Measurements from ENCODE around the gene SEMA6D.
A peak's percentile ranks its signal among the peaks of the same experiment; 100 is the strongest.

SEMA6D gene

DNA sequence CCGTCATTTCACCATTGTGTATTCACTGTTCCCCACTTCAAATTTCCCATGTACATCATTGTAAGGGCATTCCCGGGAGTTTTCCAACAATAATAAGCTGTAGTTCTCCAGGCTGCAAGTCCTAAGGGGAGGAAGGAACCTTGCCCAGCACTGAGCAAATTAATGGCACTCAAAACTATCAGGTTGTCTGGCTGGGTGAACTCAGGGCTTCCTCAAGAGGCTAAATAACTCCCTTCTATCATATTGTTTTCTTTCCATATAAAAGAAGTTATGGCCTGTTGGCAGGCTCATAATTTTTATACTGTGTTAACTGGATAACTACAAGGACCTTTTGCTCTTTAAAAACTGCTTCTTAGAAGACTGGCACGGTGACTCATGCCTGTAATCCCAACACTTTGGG is 71.4 kb downstream of the SEMA6D start:
- DNase-seq (ENCODE audit: low spot score) = no peak

- DNase-seq (ENCODE audit: low spot score) = no peak
These were observed 73.9 kb downstream of the SEMA6D start for GRCh38 chr15:47791161-47791560.

GRCh38 chr15:47792231-47792630 is 74.9 kb downstream of the SEMA6D start:
- DNase-seq (ENCODE audit: low spot score) = no peak

GRCh38 chr15:47794252-47794914 is 77.1 kb downstream of the SEMA6D start:
- DNase-seq (ENCODE audit: low spot score) = no peak

GRCh38 chr15:47795864-47796263 is 78.6 kb downstream of the SEMA6D start:
- DNase-seq (ENCODE audit: low spot score) = no peak

DNA sequence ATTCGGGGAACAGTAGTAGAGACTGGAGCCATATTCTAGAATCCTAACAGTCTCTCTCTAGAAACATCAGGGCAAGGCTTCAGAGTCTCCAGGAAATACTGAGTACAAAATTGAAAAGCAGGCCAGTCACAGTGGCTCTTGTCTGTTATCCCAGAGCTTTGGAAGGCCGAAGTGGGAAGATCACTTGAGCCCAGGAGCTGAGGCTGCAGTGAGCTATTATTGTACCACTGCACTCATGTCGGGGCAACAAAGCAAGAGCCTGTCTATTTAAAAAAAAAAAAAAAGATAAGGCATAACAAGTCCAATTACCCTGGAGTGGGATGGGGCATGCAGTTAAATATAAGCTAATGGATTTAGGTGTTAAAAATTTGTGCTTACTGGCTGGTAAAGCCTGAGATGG is 79.0 kb downstream of the SEMA6D start:
- no peak for DNase-seq (ENCODE audit: low spot score)

DNA sequence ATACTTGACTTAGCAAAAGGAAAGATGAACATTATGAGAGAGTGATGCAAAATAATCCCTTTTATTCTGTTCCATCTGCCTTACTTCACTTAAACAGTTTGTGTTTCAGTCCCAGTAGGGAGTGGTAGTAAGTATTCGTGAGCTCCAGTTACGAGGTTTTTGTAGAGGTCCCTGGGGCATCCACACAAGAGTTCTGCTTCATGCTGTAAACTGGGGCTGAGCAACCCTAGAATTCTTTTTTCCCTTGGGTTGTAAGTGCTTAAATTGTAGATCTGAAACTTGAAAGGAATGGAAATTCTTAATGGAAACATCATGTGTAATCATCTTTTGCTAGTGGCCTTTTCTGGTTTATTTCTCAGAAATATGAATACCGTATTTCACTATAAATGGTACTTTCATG is 79.5 kb downstream of the SEMA6D start:
- DNase-seq (ENCODE audit: low spot score) = no peak

DNA sequence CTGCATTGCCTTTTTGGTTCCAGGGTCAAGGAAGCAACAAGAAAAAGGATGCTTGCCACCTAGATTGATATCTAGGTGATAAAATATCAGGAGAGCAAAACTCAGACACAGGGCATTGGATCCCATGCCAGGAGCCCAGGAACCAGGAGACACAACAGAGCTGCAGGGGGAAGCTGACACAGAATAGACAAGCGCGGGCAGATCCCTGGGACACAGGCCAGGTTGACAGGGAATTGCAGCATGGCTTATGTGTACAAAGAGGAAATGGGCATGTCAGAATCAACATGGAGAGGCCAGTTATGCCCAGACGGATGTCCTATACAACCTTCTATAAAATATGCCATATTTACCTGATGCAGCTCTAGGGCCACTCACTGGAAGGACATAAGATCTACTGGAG is 84.2 kb downstream of the SEMA6D start:
- DNase-seq (ENCODE audit: low spot score) = no peak

DNA sequence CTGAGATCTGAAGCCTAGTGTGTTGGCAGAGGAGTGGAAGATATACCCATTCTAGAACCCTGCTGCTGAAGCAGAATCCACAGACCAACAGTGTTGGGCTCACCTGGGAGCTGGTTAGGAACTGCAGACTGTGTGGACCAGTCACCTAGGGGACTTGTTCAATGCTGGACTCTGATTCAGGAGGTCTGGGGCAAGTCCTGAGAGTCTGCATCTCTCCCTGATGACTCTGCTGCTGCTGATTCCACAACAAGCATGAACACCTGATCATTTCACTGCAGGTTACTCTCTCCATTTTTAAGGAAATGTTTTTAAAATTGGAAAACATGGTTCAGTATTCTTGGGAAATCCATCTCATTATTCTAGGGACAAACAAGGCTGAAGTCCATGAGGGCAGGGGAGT is 84.9 kb downstream of the SEMA6D start:
- DNase-seq (ENCODE audit: low spot score) = no peak

DNA sequence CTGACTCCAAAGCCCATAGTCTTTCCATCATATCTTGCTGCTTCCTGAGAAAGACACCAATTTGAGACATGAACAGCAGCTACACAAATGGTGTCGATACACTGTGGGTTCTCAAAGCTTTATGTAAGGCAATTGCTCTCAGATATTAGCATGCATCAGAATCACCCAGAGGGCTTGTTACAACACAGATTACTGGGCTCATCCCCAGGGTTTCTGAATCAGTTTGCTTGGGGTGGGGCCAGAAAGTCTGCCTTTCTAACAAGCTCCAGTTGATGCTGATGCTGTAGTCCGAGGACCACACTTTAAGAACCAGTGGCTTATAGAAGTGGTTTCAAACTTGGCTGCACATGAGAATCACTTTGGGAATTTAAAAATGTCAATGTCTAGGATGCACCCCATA is 86.5 kb downstream of the SEMA6D start:
- DNase-seq (ENCODE audit: low spot score) = no peak

GRCh38 chr15:47804733-47805132 is 87.4 kb downstream of the SEMA6D start:
- DNase-seq (ENCODE audit: low spot score) = no peak

DNA sequence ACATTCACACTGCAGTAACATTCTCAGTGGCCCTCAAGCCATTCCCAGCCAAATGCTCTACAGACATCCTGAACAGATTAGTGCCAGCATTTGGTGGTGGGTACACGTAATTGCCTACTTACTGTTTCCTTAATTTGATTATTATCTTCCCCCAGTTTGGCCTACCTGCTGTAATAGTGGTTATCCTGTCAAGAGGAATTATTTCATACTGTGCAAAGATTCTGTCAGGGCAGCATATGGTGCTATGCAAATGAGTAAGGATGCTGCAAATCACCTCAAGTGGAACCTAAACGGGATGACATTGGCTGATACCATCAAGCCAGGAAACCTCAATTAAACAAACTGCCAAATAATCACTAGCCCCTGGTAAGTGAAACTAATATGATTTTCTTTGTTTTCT is 88.7 kb downstream of the SEMA6D start:
- DNase-seq (ENCODE audit: low spot score) = no peak

GRCh38 chr15:47811172-47811571 is 93.9 kb downstream of the SEMA6D start:
- no peak for DNase-seq (ENCODE audit: low spot score)

GRCh38 chr15:47812470-47812999 is 95.2 kb downstream of the SEMA6D start:
- peak; percentile 2 for DNase-seq (ENCODE audit: low spot score)

- DNase-seq (ENCODE audit: low spot score) = no peak
These were observed 96.6 kb downstream of the SEMA6D start for GRCh38 chr15:47813748-47814384.

DNA sequence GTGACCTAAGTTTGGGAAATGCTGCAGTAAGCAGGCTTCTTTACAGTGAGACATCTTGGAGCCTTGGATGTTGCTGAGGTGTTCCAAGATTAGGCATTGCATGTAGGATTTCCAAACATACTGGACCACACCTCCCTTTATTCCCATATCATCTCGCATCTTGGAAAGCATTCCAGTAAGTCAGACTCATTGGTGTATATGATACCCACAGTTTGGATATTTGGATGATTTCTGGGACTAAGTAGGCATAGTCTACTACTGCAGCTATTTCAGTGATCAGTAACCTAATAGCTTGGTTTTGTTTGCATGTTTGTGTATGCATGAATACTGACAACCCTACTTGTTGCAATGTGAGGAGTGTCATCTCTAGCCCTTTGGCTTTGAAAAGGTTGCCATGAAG is 97.3 kb downstream of the SEMA6D start:
- no peak for DNase-seq (ENCODE audit: low spot score)

DNA sequence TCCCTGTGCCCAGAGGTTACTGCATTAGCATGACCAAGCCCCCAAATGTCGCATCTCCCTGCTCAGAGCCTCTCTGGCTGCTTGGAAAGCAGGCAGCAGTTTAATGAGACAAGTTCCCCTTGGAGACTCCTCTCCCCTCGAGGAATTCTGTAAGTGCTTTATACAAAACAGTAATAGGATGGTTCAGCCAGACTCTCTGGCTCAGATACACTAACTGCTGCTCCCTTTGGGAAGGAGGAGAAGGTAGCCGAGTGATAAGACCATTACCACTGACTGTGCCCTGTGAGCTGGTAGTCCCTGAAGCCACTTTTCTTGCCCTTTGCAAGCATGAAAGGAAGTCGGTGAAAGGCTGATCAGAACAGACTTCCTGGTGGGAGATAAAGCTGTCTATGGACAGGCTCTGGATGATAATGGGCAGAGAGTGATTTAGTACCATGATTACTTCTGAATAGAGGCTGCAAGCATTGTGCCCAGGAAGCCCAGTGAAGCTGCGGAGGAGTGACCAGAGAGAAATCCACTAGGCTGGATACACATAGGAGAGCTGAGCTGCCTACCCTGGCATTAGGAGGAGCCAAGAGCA is 100.8 kb downstream of the SEMA6D start:
- DNase-seq (ENCODE audit: low spot score) = no peak

- no peak for DNase-seq (ENCODE audit: low spot score)
These were observed 101.9 kb downstream of the SEMA6D start for GRCh38 chr15:47819158-47819557.

DNA sequence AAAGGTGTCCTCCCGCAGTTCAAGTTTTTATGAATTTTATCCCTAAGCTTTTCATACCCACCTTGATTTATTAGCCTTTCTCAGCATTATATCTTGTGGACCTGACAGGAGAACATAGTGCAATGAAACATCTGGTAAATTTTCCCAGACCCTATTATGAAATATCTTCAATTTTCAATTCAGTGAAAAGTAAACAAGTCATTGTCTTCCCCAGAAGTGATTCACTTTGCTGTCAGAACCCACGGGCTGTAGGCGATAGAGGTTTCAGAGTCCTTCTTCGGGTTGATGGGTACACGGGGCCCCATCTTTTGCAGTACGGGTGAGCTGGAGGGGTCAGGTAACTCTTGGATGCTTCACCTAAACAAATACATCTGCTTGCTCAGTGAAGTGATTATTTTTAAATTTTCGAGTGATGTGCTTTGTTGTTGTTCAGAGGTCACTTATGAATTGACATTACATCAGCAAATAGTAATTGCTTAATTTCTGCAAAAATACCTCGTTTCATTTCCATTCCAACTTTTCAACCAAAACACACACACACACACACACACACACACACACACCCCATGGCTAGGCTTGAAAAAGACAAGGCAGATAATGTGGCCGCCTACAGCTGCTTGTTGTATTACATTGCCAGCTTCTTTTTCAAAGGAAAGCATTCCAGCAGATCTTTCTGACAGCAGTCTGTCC is 102.9 kb downstream of the SEMA6D start:
- no peak for DNase-seq (ENCODE audit: low spot score)

DNA sequence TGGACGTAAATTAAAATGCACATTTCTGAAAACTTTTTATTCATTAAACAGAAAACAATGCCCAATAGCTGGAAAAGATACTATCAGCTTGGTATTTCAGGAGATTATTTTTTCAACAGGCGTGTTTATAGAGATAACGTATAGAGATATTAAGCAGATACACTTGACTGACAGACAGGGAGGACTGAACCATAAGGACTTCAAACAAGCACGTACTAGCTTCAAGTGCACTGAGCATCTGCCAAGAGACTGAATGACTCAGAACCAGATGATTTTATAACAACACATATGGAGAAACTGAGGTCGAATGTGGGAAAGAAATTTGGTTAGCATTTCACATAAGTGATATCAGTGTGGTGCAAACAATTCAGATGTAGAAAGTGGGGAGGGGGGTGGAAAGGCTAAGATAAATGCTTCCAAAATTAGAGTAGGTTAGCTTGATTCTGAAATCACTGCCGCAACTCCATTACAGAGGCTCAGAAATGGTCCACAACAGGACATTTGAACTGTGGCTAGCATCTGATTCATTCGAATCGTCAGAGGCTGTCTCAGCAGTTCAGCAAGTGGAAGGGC is 103.5 kb downstream of the SEMA6D start:
- no peak for DNase-seq (ENCODE audit: low spot score)

DNA sequence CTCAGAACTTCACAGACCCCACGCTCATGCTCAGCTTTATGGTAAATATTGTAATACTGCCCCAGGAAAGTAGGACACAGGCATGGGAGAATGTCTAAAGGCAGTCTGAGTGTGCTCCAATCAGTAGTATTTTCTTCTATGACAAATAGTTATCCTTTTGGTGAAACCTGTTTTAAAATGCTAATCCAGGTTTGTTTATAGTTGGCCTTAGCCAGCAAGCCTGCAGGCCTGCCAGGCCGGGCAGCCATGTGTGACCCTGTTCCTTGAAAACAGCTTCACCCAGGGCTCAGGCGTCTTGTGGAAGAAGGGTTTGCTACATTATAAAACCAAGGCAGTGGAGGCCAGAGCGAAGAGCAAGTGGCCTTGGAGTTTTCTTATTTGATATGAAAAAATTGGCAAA is 104.7 kb downstream of the SEMA6D start:
- no peak for DNase-seq (ENCODE audit: low spot score)

Measured in LoVo (cell line).